Liver (tissue), 9 donors: Measurements from ENCODE around the gene RBMS3. TPM values are rescaled to one million over a fixed set of nuclear protein-coding genes. Genes with fewer than 3 reads are reported as not detected.

ENCODE experiments used
- DNase-seq: peaks from one replicate; pipeline ENCODE4 v3.0.0-alpha.2; 2017; ENCODE audit warnings: low spot score
- H3K27ac ChIP-seq, 2 donors: one replicate each; pipeline ENCODE4 v1.7.0; 2013; ENCODE audit warnings: inconsistent platforms in 2 of 2, low read length in 2 of 2, control low read depth in 1 of 2, low read depth in 1 of 2, mild to moderate bottlenecking in 1 of 2
- H3K27me3 ChIP-seq, 4 donors: one replicate each; pipeline versions ENCODE4 v1.6.1 to v1.7.0; 2013; ENCODE audit warnings: low read length in 3 of 4, inconsistent platforms in 1 of 4, mild to moderate bottlenecking in 1 of 4, moderate library complexity in 1 of 4; ENCODE audit not compliant: control insufficient read depth in 4 of 4, insufficient read depth in 4 of 4
- H3K36me3 ChIP-seq, 4 donors: one replicate each; pipeline versions ENCODE4 v1.6.1 to v1.7.0; 2013; ENCODE audit warnings: low read length in 3 of 4, mild to moderate bottlenecking in 3 of 4, low read depth in 1 of 4, moderate library complexity in 1 of 4; ENCODE audit not compliant: control insufficient read depth in 4 of 4, insufficient read depth in 3 of 4
- H3K4me1 ChIP-seq, 4 donors: one replicate each; pipeline versions ENCODE4 v1.6.1 to v1.7.0; 2013; ENCODE audit warnings: low read length in 3 of 4, mild to moderate bottlenecking in 3 of 4, moderate library complexity in 1 of 4; ENCODE audit not compliant: control insufficient read depth in 4 of 4, insufficient read depth in 4 of 4
- H3K4me3 ChIP-seq, 3 donors: one replicate each; pipeline versions ENCODE4 v1.6.1 to v1.7.0; 2013; ENCODE audit warnings: low read length in 3 of 3, control low read depth in 1 of 3, low read depth in 1 of 3, mild to moderate bottlenecking in 1 of 3
- H3K9ac ChIP-seq, 2 donors: one replicate each; pipeline ENCODE4 v1.7.0; 2013; ENCODE audit warnings: low read length in 2 of 2, mild to moderate bottlenecking in 2 of 2, moderate library complexity in 2 of 2, control low read depth in 1 of 2, low read depth in 1 of 2
- H3K9me3 ChIP-seq, 4 donors: one replicate each; pipeline versions ENCODE4 v1.6.1 to v1.7.0; 2013; ENCODE audit warnings: low read length in 3 of 4; ENCODE audit not compliant: control insufficient read depth in 4 of 4
- CTCF ChIP-seq: fragments of 150-350 bp; IDR thresholded peaks from 2 replicates; pipeline ENCODE4 v1.5.1; 2017; ENCODE audit warnings: improper control_type of control experiment, low read depth, low read length; ENCODE audit not compliant: missing input control
- FOXA1 ChIP-seq: IDR thresholded peaks from 2 replicates; pipeline ENCODE4 v1.6.1; 2016; ENCODE audit warnings: antibody characterized with exemption
- FOXA2 ChIP-seq: IDR thresholded peaks from 2 replicates; pipeline ENCODE4 v1.6.1; 2016; ENCODE audit warnings: antibody characterized with exemption
- GABPA ChIP-seq, 2 donors: IDR thresholded peaks in 1 of 2; conservative IDR thresholded peaks in 1 of 2; 2 replicates each; pipeline ENCODE4 v1.6.1; 2016; ENCODE audit warnings: antibody characterized with exemption in 2 of 2, mild to moderate bottlenecking in 1 of 2, moderate library complexity in 1 of 2
- HNF4G ChIP-seq: IDR thresholded peaks from 2 replicates; pipeline ENCODE4 v1.6.1; 2016; ENCODE audit warnings: antibody characterized with exemption
- RAD21 ChIP-seq, 2 donors: IDR thresholded peaks; 2 replicates each; pipeline ENCODE4 v1.6.1; 2016; ENCODE audit warnings: antibody characterized with exemption in 2 of 2, mild to moderate bottlenecking in 2 of 2
- RXRA ChIP-seq, 2 donors: IDR thresholded peaks; 2 replicates each; pipeline ENCODE4 v1.6.1; 2017 to 2018; ENCODE audit warnings: antibody characterized with exemption in 2 of 2, mild to moderate bottlenecking in 1 of 2
- SP1 ChIP-seq: IDR thresholded peaks from 2 replicates; pipeline ENCODE4 v1.6.1; 2018; ENCODE audit warnings: antibody characterized with exemption, mild to moderate bottlenecking
- TAF1 ChIP-seq: conservative IDR thresholded peaks from 2 replicates; pipeline ENCODE4 v1.6.1; 2016; ENCODE audit warnings: antibody characterized with exemption, mild to moderate bottlenecking
- YY1 ChIP-seq: IDR thresholded peaks from 2 replicates; pipeline ENCODE4 v1.6.1; 2016; ENCODE audit warnings: antibody characterized with exemption, mild to moderate bottlenecking
- ZBTB33 ChIP-seq: IDR thresholded peaks from 2 replicates; pipeline ENCODE4 v1.6.1; 2016; ENCODE audit warnings: antibody characterized with exemption
- WGBS: extraction: QIAGEN DNeasy Blood & Tissue Kit; methylation state at CpG from one replicate; pipeline ENCODE4 v1.1.7; 2013; 5-methylcytosine and 5-hydroxymethylcytosine counted together
- polyA plus RNA-seq, 2 donors: library from polyadenylated mRNA; stranded (reverse) in 1 of 2; unstranded in 1 of 2; fragments of 200-250 nt in 1 of 2; fragments of >200 nt in 1 of 2; fragmentation: Nextera tagmentation in 1 of 2; extraction: Ambion mirVana in 1 of 2; gene quantifications; one replicate each; pipeline versions ENCODE4 v1.2.1 to v1.2.3, GENCODE V29; 2013 to 2015
- total RNA-seq, 2 donors: library from RNA; depleted of rRNA; stranded (reverse); fragments of >200 nt; gene quantifications; one replicate each; pipeline ENCODE4 v1.2.3, GENCODE V29; 2014
- TF ChIP-seq, protein P1 (sequence below): IDR thresholded peaks from 2 replicates; pipeline ENCODE4 v1.6.1; 2016; ENCODE audit warnings: antibody characterized with exemption
- TF ChIP-seq, protein P2 (sequence below): IDR thresholded peaks from 2 replicates; pipeline ENCODE4 v1.6.1; 2016; ENCODE audit warnings: antibody characterized with exemption
- TF ChIP-seq, protein P3 (sequence below): IDR thresholded peaks from 2 replicates; pipeline ENCODE4 v1.6.1; 2016; ENCODE audit warnings: antibody characterized with exemption, mild to moderate bottlenecking
- donor health status: healthy.
- donor health status: healthy.
- donor health status: healthy.
- donor health status: healthy.
- donor health status: healthy.

The RBMS3 gene
- total and polyA plus RNA-seq, 4 donors = 1.2 to 14.9 (median 9.3) TPM

- no peak for DNase-seq
- H3K9ac ChIP-seq = no peak overlapping the region
- WGBS = 97% methylated on average over 1 of the region's 1 CpG
- H3K27me3 ChIP-seq = no peaks in the 10 kb centered on the region
- H3K27ac ChIP-seq = no peak overlapping the region
- no peaks in the 10 kb centered on the region for H3K9me3 ChIP-seq
- H3K36me3 ChIP-seq = no peaks in the 10 kb centered on the region
- no peaks in the 10 kb centered on the region for H3K4me1 ChIP-seq
- no peak overlapping the region for H3K4me3 ChIP-seq
- TF ChIP-seq SP1 = no peak
- TF ChIP-seq, protein P1, sequence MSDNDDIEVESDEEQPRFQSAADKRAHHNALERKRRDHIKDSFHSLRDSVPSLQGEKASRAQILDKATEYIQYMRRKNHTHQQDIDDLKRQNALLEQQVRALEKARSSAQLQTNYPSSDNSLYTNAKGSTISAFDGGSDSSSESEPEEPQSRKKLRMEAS = no peak
- TF ChIP-seq FOXA1 = no peak
- TF ChIP-seq RXRA (IDR thresholded peaks at IDR 0.05) = no peak
- no peak for TF ChIP-seq FOXA2
- TF ChIP-seq, protein P2, sequence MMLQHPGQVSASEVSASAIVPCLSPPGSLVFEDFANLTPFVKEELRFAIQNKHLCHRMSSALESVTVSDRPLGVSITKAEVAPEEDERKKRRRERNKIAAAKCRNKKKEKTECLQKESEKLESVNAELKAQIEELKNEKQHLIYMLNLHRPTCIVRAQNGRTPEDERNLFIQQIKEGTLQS = no peak
Observed at GRCh38 chr3:29307295-29307694, 26.4 kb downstream of the RBMS3 start.

GRCh38 chr3:29310865-29311264 is 30.0 kb downstream of the RBMS3 start:
- Histone ChIP-seq H3K4me1 (peaks cover 0 to 3% (median under 1%) of the 10 kb centered on the region in 4 donors), H3K27ac (no peak overlapping the region), H3K36me3 (no peaks in the 10 kb centered on the region), H3K9ac (no peak overlapping the region), H3K9me3 (no peaks in the 10 kb centered on the region), H3K27me3 (peaks cover 0 to 2% (median 0%) of the 10 kb centered on the region in 4 donors), H3K4me3 (no peak overlapping the region)
- TF ChIP-seq ZBTB33 (no peak), SP1 (no peak), FOXA1 (no peak), CTCF (no peak), HNF4G (no peak), FOXA2 (no peak), GABPA (IDR thresholded peaks at IDR 0.05 in 1 of 2, conservative IDR thresholded peaks at IDR 0.05 in 1 of 2) (no peak), RAD21 (IDR thresholded peaks at IDR 0.05) (no peak), YY1 (no peak), TAF1 (no peak)
- TF ChIP-seq, protein P3, sequence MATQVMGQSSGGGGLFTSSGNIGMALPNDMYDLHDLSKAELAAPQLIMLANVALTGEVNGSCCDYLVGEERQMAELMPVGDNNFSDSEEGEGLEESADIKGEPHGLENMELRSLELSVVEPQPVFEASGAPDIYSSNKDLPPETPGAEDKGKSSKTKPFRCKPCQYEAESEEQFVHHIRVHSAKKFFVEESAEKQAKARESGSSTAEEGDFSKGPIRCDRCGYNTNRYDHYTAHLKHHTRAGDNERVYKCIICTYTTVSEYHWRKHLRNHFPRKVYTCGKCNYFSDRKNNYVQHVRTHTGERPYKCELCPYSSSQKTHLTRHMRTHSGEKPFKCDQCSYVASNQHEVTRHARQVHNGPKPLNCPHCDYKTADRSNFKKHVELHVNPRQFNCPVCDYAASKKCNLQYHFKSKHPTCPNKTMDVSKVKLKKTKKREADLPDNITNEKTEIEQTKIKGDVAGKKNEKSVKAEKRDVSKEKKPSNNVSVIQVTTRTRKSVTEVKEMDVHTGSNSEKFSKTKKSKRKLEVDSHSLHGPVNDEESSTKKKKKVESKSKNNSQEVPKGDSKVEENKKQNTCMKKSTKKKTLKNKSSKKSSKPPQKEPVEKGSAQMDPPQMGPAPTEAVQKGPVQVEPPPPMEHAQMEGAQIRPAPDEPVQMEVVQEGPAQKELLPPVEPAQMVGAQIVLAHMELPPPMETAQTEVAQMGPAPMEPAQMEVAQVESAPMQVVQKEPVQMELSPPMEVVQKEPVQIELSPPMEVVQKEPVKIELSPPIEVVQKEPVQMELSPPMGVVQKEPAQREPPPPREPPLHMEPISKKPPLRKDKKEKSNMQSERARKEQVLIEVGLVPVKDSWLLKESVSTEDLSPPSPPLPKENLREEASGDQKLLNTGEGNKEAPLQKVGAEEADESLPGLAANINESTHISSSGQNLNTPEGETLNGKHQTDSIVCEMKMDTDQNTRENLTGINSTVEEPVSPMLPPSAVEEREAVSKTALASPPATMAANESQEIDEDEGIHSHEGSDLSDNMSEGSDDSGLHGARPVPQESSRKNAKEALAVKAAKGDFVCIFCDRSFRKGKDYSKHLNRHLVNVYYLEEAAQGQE = no peak
- TF ChIP-seq, protein P2 = no peak
- TF ChIP-seq, protein P1 = no peak
- no peak for DNase-seq
- 52% methylated on average over 1 of the region's 1 CpG for WGBS
